Esophagus muscularis mucosa (tissue), 4 donors: ENCODE results near the gene EFCAB7. TPM values are rescaled to one million over a fixed set of nuclear protein-coding genes. Genes with fewer than 3 reads are reported as not detected.

Experiments used
- DNase-seq: peaks from one replicate; pipeline ENCODE4 v3.0.0-alpha.2; 2017; ENCODE audit errors: extremely low spot score
- H3K27ac ChIP-seq, 4 donors: fragments of 200-600 bp; sonication (generic); replicated peaks in 1 of 4; 1 replicate in 3 of 4; 2 replicates in 1 of 4; pipeline ENCODE4 v1.5.1; 2016 to 2019; ENCODE audit warnings: mild to moderate bottlenecking in 1 of 4
- H3K27me3 ChIP-seq, 4 donors: fragments of 200-600 bp; sonication (generic); one replicate each; pipeline versions ENCODE4 v1.5.1 to v1.6.0; 2016 to 2019
- H3K36me3 ChIP-seq, 4 donors: fragments of 200-600 bp; sonication (generic); one replicate each; pipeline ENCODE4 v1.5.1; 2016 to 2019
- H3K4me1 ChIP-seq, 4 donors: fragments of 200-600 bp; sonication (generic); one replicate each; pipeline ENCODE4 v1.5.1; 2016 to 2019
- H3K4me3 ChIP-seq, 4 donors: fragments of 200-600 bp; sonication (generic); 1 replicate in 2 of 4; 2 replicates in 2 of 4; pipeline ENCODE4 v1.5.1; 2016 to 2019; ENCODE audit warnings: mild to moderate bottlenecking in 4 of 4, moderate library complexity in 1 of 4
- H3K9me3 ChIP-seq, 4 donors: fragments of 200-600 bp; sonication (generic); 1 replicate in 3 of 4; 2 replicates in 1 of 4; pipeline ENCODE4 v1.5.1; 2016 to 2019
- EP300 ChIP-seq: sonication (generic); formaldehyde crosslinking; IDR thresholded peaks from one replicate; pipeline ENCODE4 v1.6.1; 2017; ENCODE audit warnings: antibody characterized with exemption
- POLR2A ChIP-seq: fragments of 450-650 bp; IDR thresholded peaks from one replicate; pipeline ENCODE4 v1.6.1; 2017; ENCODE audit warnings: antibody characterized with exemption, moderate library complexity, mild to moderate bottlenecking, low read depth
- POLR2AphosphoS5 ChIP-seq, 2 donors: sonication (generic); formaldehyde crosslinking; IDR thresholded peaks; one replicate each; pipeline ENCODE4 v1.6.1; 2017; ENCODE audit warnings: antibody characterized with exemption in 2 of 2
- WGBS: methylation state at CpG from one replicate; pipeline ENCODE4 v1.1.5; 2018; 5-methylcytosine and 5-hydroxymethylcytosine counted together
- intact Hi-C: fragments of 100-400 bp; cut with DNase I; formaldehyde crosslinking; loops from one replicate; pipeline ENCODE4 v1.15.1; 2023
- small RNA-seq, 3 donors: library from RNA; depleted of rRNA; stranded (forward); fragments of <200 nt; gene quantifications; one replicate each; pipeline ENCODE3, GENCODE V24; 2016
- total RNA-seq, 4 donors: library from RNA; depleted of rRNA; stranded (reverse); fragments of >200 nt; gene quantifications; one replicate each; pipeline versions ENCODE4 v1.1.0 to v1.2.1, GENCODE V29; 2016
- TF ChIP-seq, protein P1 (sequence below), 3 experiments: fragments of 200-600 bp in 2 of 3; fragments of 450-650 bp in 1 of 3; sonication (generic) in 2 of 3; IDR thresholded peaks; one replicate each; pipeline ENCODE4 v1.5.1; 2017 to 2019; ENCODE audit warnings: antibody characterized with exemption in 3 of 3, mild to moderate bottlenecking in 2 of 3, moderate library complexity in 1 of 3

EFCAB7 gene
- total RNA-seq, 4 donors from 2014 or later = 5.1 to 17.9 (median 6.9) TPM

DNA sequence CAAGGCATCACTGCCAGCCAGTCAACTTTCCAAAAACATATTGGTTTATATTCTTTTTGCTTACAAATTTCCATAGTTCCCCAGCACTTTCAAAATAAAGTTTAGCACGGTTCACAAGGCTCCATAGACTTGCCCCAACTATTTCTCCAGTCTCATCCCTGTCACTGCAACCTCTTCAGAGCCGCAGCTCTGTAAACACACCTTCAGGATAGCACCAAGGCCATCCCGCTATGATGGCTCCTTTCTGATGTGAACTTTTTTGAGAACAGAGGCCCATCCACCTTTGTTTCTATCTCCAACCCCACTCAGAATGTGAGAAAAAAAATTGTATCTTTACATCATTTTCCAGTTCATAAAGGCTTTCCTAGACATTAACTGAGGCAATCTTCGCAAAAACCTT, 96.2 kb downstream of the EFCAB7 start:
- Histone ChIP-seq H3K27ac (no peak overlapping the region), H3K36me3 (no peaks in the 10 kb centered on the region), H3K4me1 (peaks cover 14 to 24% (median 15%) of the 10 kb centered on the region in 4 donors), H3K4me3 (no peak overlapping the region), H3K27me3 (no peaks in the 10 kb centered on the region), H3K9me3 (no peaks in the 10 kb centered on the region)
- TF ChIP-seq, protein P1, sequence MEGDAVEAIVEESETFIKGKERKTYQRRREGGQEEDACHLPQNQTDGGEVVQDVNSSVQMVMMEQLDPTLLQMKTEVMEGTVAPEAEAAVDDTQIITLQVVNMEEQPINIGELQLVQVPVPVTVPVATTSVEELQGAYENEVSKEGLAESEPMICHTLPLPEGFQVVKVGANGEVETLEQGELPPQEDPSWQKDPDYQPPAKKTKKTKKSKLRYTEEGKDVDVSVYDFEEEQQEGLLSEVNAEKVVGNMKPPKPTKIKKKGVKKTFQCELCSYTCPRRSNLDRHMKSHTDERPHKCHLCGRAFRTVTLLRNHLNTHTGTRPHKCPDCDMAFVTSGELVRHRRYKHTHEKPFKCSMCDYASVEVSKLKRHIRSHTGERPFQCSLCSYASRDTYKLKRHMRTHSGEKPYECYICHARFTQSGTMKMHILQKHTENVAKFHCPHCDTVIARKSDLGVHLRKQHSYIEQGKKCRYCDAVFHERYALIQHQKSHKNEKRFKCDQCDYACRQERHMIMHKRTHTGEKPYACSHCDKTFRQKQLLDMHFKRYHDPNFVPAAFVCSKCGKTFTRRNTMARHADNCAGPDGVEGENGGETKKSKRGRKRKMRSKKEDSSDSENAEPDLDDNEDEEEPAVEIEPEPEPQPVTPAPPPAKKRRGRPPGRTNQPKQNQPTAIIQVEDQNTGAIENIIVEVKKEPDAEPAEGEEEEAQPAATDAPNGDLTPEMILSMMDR (IDR thresholded peaks at IDR 0.05) = no peak
- no peak for TF ChIP-seq EP300
- TF ChIP-seq POLR2AphosphoS5 (IDR thresholded peaks at IDR 0.05) = no peak
- TF ChIP-seq POLR2A = no peak
- no peak for DNase-seq
- intact Hi-C loops = loop anchor here (5.0 kb wide), 1 partner anchor 518 kb away; no protein-coding TSS in a partner anchor
- WGBS = 94% methylated on average over 4 of the region's 4 CpGs

DNA sequence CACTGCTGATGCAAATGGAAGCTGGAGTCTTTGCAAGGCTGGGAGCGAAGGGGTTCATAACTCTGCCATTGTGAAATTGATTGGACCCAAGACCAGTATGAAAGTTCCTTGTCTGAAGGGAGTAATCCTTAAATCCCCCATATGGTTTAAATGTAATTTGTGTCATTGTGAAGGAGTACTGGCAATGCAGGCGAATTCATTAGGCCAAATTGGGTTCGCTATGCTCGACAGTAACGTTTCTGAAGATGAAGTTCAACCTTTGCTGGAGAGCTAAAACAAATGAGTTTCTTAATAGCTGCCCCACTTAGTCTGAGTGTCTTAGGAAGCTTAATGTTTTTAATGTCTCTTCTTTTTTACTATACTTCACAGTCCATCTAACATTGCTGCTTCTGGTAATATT, 97.3 kb downstream of the EFCAB7 start:
- intact Hi-C loops = no loop called here
- peaks cover 12 to 24% (median 16%) of the 10 kb centered on the region in 4 donors for H3K4me1 ChIP-seq
- no peaks in the 10 kb centered on the region for H3K36me3 ChIP-seq
- no peaks in the 10 kb centered on the region for H3K27me3 ChIP-seq
- DNase-seq = no peak
- H3K27ac ChIP-seq = peak overlapping the region; percentile 7 to 59 (median 48)
- no peak for TF ChIP-seq POLR2A
- TF ChIP-seq, protein P1 (IDR thresholded peaks at IDR 0.05) = no peak
- TF ChIP-seq EP300 = no peak
- TF ChIP-seq POLR2AphosphoS5 (IDR thresholded peaks at IDR 0.05) = no peak
- no peak overlapping the region for H3K4me3 ChIP-seq
- 81% methylated on average over 5 of the region's 5 CpGs for WGBS
- no peaks in the 10 kb centered on the region for H3K9me3 ChIP-seq

DNA sequence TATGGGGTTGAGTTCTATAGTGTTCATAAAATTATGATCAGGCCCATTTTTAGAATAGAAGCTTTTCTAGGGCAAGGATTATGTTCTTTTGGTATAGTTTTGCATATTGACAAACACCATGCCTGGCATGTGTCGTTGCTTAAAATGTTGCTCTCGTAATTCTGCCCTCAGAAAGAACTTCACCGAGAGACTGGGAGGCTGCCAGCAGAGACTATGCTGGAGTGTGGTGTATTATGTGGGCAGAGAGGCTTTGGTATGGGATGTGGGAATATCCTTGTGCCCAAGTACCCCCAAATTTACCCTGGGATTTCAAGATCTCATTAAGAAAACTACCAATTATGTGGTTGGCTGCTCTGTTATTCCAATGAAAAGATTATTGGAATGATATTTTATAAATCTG, 97.8 kb downstream of the EFCAB7 start:
- DNase-seq = no peak
- H3K4me1 ChIP-seq = peaks cover 9 to 24% (median 18%) of the 10 kb centered on the region in 4 donors
- TF ChIP-seq EP300 (no peak), POLR2AphosphoS5 (IDR thresholded peaks at IDR 0.05) (no peak), POLR2A (no peak)
- TF ChIP-seq, protein P1 (IDR thresholded peaks at IDR 0.05) = no peak
- no peaks in the 10 kb centered on the region for H3K9me3 ChIP-seq
- H3K27ac ChIP-seq = peak overlapping the region; percentile 7 to 59 (median 48)
- H3K36me3 ChIP-seq = no peaks in the 10 kb centered on the region
- intact Hi-C loops = no loop called here
- 28% methylated on average over 3 of the region's 3 CpGs for WGBS
- no peaks in the 10 kb centered on the region for H3K27me3 ChIP-seq
- no peak overlapping the region for H3K4me3 ChIP-seq

DNA sequence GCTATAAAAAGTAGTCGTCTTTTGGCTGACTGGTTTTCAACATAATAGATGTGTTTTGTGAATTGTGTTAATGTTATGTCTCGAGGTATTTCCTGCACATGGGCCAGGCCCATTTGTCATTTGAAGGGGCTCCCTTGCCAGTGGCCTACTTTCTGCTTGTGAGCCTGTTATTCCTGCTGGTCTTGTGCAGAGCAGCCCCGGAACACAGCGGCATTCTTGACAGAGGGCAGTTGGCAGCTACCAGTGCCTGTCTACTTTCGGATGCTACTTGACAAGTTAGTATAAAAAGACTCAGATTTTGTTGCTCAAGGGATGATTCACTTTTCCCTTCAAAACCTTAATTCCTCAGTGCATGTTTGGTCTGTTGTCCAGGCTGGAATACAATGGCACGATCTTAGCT, 98.4 kb downstream of the EFCAB7 start:
- no peak overlapping the region for H3K4me3 ChIP-seq
- H3K27ac ChIP-seq = peak overlapping the region; percentile 25 to 59 (median 48)
- DNase-seq = no peak
- H3K9me3 ChIP-seq = no peaks in the 10 kb centered on the region
- intact Hi-C loops = no loop called here
- 13% methylated on average over 6 of the region's 6 CpGs for WGBS
- TF ChIP-seq, protein P1 (IDR thresholded peaks at IDR 0.05) = no peak
- TF ChIP-seq POLR2AphosphoS5 (IDR thresholded peaks at IDR 0.05) = peak; percentile 62 to 69
- peaks cover 9 to 24% (median 19%) of the 10 kb centered on the region in 4 donors for H3K4me1 ChIP-seq
- H3K27me3 ChIP-seq = no peaks in the 10 kb centered on the region
- no peaks in the 10 kb centered on the region for H3K36me3 ChIP-seq

Small RNAs within 50 kb of the gene (small RNA-seq; reads per million reads assigned to genes)
- gene RF02105 (0 reads per million in 3 donors), gene RF02106 (0 reads per million in 3 donors), gene RF02107 (0 reads per million in 3 donors), gene RF02108 (0 reads per million in 3 donors), gene RF02109 (0 reads per million in 3 donors), gene RF02110 (0 reads per million in 3 donors), gene RN7SL488P (0 reads per million in 3 donors), gene RNU7-123P (0 reads per million in 3 donors)

Other genes starting within 250 kb of the EFCAB7 start
- gene FOXD3, start 201.0 kb upstream of the EFCAB7 start, total RNA-seq = 1 to 10 TPM; 1.2 to 7.0 (median 4.4) TPM
- 10 to 100 TPM in 1 of 4 donors, 1 to 10 TPM in 3; 3.6 to 10.7 (median 4.9) TPM for gene ALG6, start 155.9 kb upstream of the EFCAB7 start, total RNA-seq
- gene ITGB3BP, start 300 bp upstream of the EFCAB7 start, total RNA-seq = 10 to 100 TPM in 2 of 4 donors, 1 to 10 TPM in 2; 6.8 to 38.2 (median 11.1) TPM
- 10 to 100 TPM; 49.4 to 73.9 (median 61.5) TPM for gene PGM1, start 69.9 kb downstream of the EFCAB7 start, total RNA-seq